ENCODE data around the gene OSBP2. TPM values are rescaled to one million over a fixed set of nuclear protein-coding genes. Genes with fewer than 3 reads are reported as not detected.

OSBP2 gene
- total RNA-seq, 1 experiment from 2014 or later, result 6.2 TPM

GRCh38 chr22:30824711-30825110 lies 130.0 kb downstream of the OSBP2 start:
- CTCF ChIA-PET, result no interaction called here

GRCh38 chr22:30825711-30826505 lies 131.2 kb downstream of the OSBP2 start:
- intact Hi-C loops (cut with micrococcal nuclease; ENCODE audit: unreplicated experiment), result no loop called here
- Mint-ChIP-seq H3K27ac (ENCODE audit: unreplicated experiment) (no peak overlapping the region), H3K27me3 (ENCODE audit: insufficient read depth, unreplicated experiment) (peaks cover 31% of the 10 kb centered on the region), H3K4me1 (ENCODE audit: low read depth, unreplicated experiment) (no peaks in the 10 kb centered on the region), H3K36me3 (ENCODE audit: insufficient read depth, unreplicated experiment) (peaks cover 3% of the 10 kb centered on the region), H3K4me3 (ENCODE audit: unreplicated experiment) (no peak overlapping the region), H3K9me3 (ENCODE audit: unreplicated experiment) (no peaks in the 10 kb centered on the region)
- Histone ChIP-seq H3K27me3 (replicated peaks; ENCODE audit: control insufficient read depth, insufficient read depth, low read length) (no peaks in the 10 kb centered on the region), H3K9me3 (no peaks in the 10 kb centered on the region), H3K4me1 (peaks cover 8% of the 10 kb centered on the region; the same call in 1 of the 2 replicates), H3K4me3 (ENCODE audit: low read depth, low read length) (no peak overlapping the region), H3K36me3 (ENCODE audit: control insufficient read depth, insufficient read depth, low read length) (no peaks in the 10 kb centered on the region)
- CTCF ChIA-PET, result no interaction called here
- BruUV-seq (replicated peaks), result no TSS peak
- no peak for DNase-seq
- POLR2A ChIA-PET, result no interaction called here
- TF ChIP-seq CTCF (IDR thresholded peaks at IDR 0.05; ENCODE audit: insufficient read depth in 1 of 2, low read depth in 1 of 2, low read length in 1 of 2, severe bottlenecking in 1 of 2, unreplicated experiment in 1 of 2), result no peak

More at GRCh38 chr22:30824711-30825110, 130.0 kb downstream of the OSBP2 start:
- Histone ChIP-seq H3K9me3 (no peaks in the 10 kb centered on the region), H3K27me3 (replicated peaks; ENCODE audit: control insufficient read depth, insufficient read depth, low read length) (no peaks in the 10 kb centered on the region), H3K4me3 (ENCODE audit: low read depth, low read length) (no peak overlapping the region), H3K4me1 (peaks cover 8% of the 10 kb centered on the region; the same call in 1 of the 2 replicates), H3K36me3 (ENCODE audit: control insufficient read depth, insufficient read depth, low read length) (no peaks in the 10 kb centered on the region)
- Mint-ChIP-seq H3K9me3 (ENCODE audit: unreplicated experiment) (no peaks in the 10 kb centered on the region), H3K27ac (ENCODE audit: unreplicated experiment) (no peak overlapping the region), H3K4me1 (ENCODE audit: low read depth, unreplicated experiment) (no peaks in the 10 kb centered on the region), H3K4me3 (ENCODE audit: unreplicated experiment) (no peak overlapping the region), H3K36me3 (ENCODE audit: insufficient read depth, unreplicated experiment) (peaks cover 6% of the 10 kb centered on the region), H3K27me3 (ENCODE audit: insufficient read depth, unreplicated experiment) (peaks cover 29% of the 10 kb centered on the region)
- intact Hi-C loops (cut with micrococcal nuclease; ENCODE audit: unreplicated experiment), result no loop called here
- no peak for DNase-seq
- POLR2A ChIA-PET, result no interaction called here
- BruUV-seq (replicated peaks), result no TSS peak
- TF ChIP-seq CTCF (IDR thresholded peaks at IDR 0.05; ENCODE audit: insufficient read depth in 1 of 2, low read depth in 1 of 2, low read length in 1 of 2, severe bottlenecking in 1 of 2, unreplicated experiment in 1 of 2), result no peak

- H3K36me3 Mint-ChIP-seq (ENCODE audit: insufficient read depth, unreplicated experiment), result no peaks in the 10 kb centered on the region
- ChIA-PET POLR2A (no interaction called here), CTCF (no interaction called here)
- no peak overlapping the region for H3K4me3 ChIP-seq (ENCODE audit: low read depth, low read length)
- H3K27ac Mint-ChIP-seq (ENCODE audit: unreplicated experiment), result no peak overlapping the region
- TF ChIP-seq CTCF (IDR thresholded peaks at IDR 0.05; ENCODE audit: insufficient read depth in 1 of 2, low read depth in 1 of 2, low read length in 1 of 2, severe bottlenecking in 1 of 2, unreplicated experiment in 1 of 2), result no peak
- H3K9me3 ChIP-seq, result no peaks in the 10 kb centered on the region
- H3K27me3 ChIP-seq (replicated peaks; ENCODE audit: control insufficient read depth, insufficient read depth, low read length), result no peaks in the 10 kb centered on the region
- H3K9me3 Mint-ChIP-seq (ENCODE audit: unreplicated experiment), result no peaks in the 10 kb centered on the region
- H3K4me1 ChIP-seq, result peaks cover 8% of the 10 kb centered on the region; the same call in 1 of the 2 replicates
- no peak overlapping the region for H3K4me3 Mint-ChIP-seq (ENCODE audit: unreplicated experiment)
- H3K4me1 Mint-ChIP-seq (ENCODE audit: low read depth, unreplicated experiment), result no peaks in the 10 kb centered on the region
- DNase-seq, result no peak
- H3K36me3 ChIP-seq (ENCODE audit: control insufficient read depth, insufficient read depth, low read length), result no peaks in the 10 kb centered on the region
- no TSS peak for BruUV-seq (replicated peaks)
- H3K27me3 Mint-ChIP-seq (ENCODE audit: insufficient read depth, unreplicated experiment), result peaks cover 26% of the 10 kb centered on the region
- intact Hi-C loops (cut with micrococcal nuclease; ENCODE audit: unreplicated experiment), result no loop called here
Measured at GRCh38 chr22:30826670-30827355, 132.1 kb downstream of the OSBP2 start.
